ENCODE results near the gene ACVRL1. TPM values are rescaled to one million over a fixed set of nuclear protein-coding genes. Genes with fewer than 3 reads are reported as not detected.

The ACVRL1 gene
- total RNA-seq, 1 donor from 2014 or later = 223 TPM

- no peak for ATAC-seq
- H3K27me3 ChIP-seq = no peaks in the 10 kb centered on the region
- H3K27ac ChIP-seq = no peak overlapping the region
- DNase-seq = no peak
- H3K4me3 ChIP-seq = no peak overlapping the region
- no peak for TF ChIP-seq CTCF (IDR thresholded peaks at IDR 0.05)
- H3K36me3 ChIP-seq = no peaks in the 10 kb centered on the region
- no peaks in the 10 kb centered on the region for H3K9me3 ChIP-seq
- H3K4me1 ChIP-seq = peaks cover 7% of the 10 kb centered on the region
- intact Hi-C loops (cut with DNase I) = no loop called here
Observed at GRCh38 chr12:51943346-51943745, 36.0 kb downstream of the ACVRL1 start.

- H3K36me3 ChIP-seq = no peaks in the 10 kb centered on the region
- intact Hi-C loops (cut with DNase I) = no loop called here
- H3K27me3 ChIP-seq = no peaks in the 10 kb centered on the region
- no peak for TF ChIP-seq CTCF (IDR thresholded peaks at IDR 0.05)
- DNase-seq (no peak), ATAC-seq (no peak)
- H3K9me3 ChIP-seq = no peaks in the 10 kb centered on the region
- H3K4me3 ChIP-seq = no peak overlapping the region
- H3K27ac ChIP-seq = no peak overlapping the region
- H3K4me1 ChIP-seq = peaks cover 7% of the 10 kb centered on the region
Observed at GRCh38 chr12:51944608-51945233, 37.4 kb downstream of the ACVRL1 start.

GRCh38 chr12:51947246-51947996 is 40.1 kb downstream of the ACVRL1 start:
- H3K27me3 ChIP-seq = no peaks in the 10 kb centered on the region
- intact Hi-C loops (cut with DNase I) = no loop called here
- no peak for DNase-seq
- H3K27ac ChIP-seq = no peak overlapping the region
- ATAC-seq = no peak
- H3K4me3 ChIP-seq = no peak overlapping the region
- no peaks in the 10 kb centered on the region for H3K4me1 ChIP-seq
- TF ChIP-seq CTCF (IDR thresholded peaks at IDR 0.05) = no peak
- H3K9me3 ChIP-seq = no peaks in the 10 kb centered on the region
- H3K36me3 ChIP-seq = no peaks in the 10 kb centered on the region

GRCh38 chr12:51948066-51948465 is 40.8 kb downstream of the ACVRL1 start:
- H3K27ac ChIP-seq = no peak overlapping the region
- H3K4me3 ChIP-seq = no peak overlapping the region
- peaks cover 4% of the 10 kb centered on the region for H3K4me1 ChIP-seq
- no peaks in the 10 kb centered on the region for H3K9me3 ChIP-seq
- H3K36me3 ChIP-seq = no peaks in the 10 kb centered on the region
- ATAC-seq (no peak), DNase-seq (no peak)
- intact Hi-C loops (cut with DNase I) = no loop called here
- no peaks in the 10 kb centered on the region for H3K27me3 ChIP-seq
- TF ChIP-seq CTCF (IDR thresholded peaks at IDR 0.05) = no peak

GRCh38 chr12:51949342-51950030 is 42.2 kb downstream of the ACVRL1 start:
- intact Hi-C loops (cut with DNase I) = no loop called here
- no peak for ATAC-seq

More at GRCh38 chr12:51949342-51950030, 42.2 kb downstream of the ACVRL1 start:
- H3K4me1 ChIP-seq = peaks cover 19% of the 10 kb centered on the region
- no peak overlapping the region for H3K27ac ChIP-seq
- TF ChIP-seq CTCF (IDR thresholded peaks at IDR 0.05) = no peak
- H3K9me3 ChIP-seq = no peaks in the 10 kb centered on the region
- no peak for DNase-seq
- H3K4me3 ChIP-seq = no peak overlapping the region
- H3K27me3 ChIP-seq = no peaks in the 10 kb centered on the region
- H3K36me3 ChIP-seq = no peaks in the 10 kb centered on the region

Data from upper lobe of right lung (tissue), 1 donor.